HL-60 (cell line): ENCODE results near the gene EMP3.

Experiments
- DNase-seq, 2 experiments: peaks; one replicate each; pipeline ENCODE4 v3.0.0-alpha.2; 2010 to 2020; ENCODE audit warnings: low read depth in 1 of 2, low spot score in 1 of 2
- H3K27ac ChIP-seq: fragments of 250-450 bp; sonication (Bioruptor Pico); replicated peaks from 2 replicates; pipeline ENCODE4 v1.5.1; 2020; ENCODE audit warnings: mild to moderate bottlenecking, moderate library complexity
- H3K27me3 ChIP-seq: fragments of 250-450 bp; sonication (Bioruptor Pico); 2 replicates; pipeline ENCODE4 v1.5.1; 2021; ENCODE audit warnings: mild to moderate bottlenecking, moderate library complexity; ENCODE audit not compliant: insufficient read depth, poor library complexity, severe bottlenecking
- H3K4me3 ChIP-seq: replicated peaks from 2 replicates; pipeline ENCODE4 v1.5.1; 2011; ENCODE audit warnings: mild to moderate bottlenecking, control low read depth, low read length; ENCODE audit not compliant: insufficient read depth
- GABPA ChIP-seq: IDR thresholded peaks from 2 replicates; pipeline ENCODE4 v1.6.1; 2012; ENCODE audit warnings: low read depth
- POLR2AphosphoS5 ChIP-seq: IDR thresholded peaks from 2 replicates; pipeline ENCODE4 v1.6.1; 2012; ENCODE audit warnings: low read depth
- SPI1 ChIP-seq: IDR thresholded peaks from 2 replicates; pipeline ENCODE4 v1.6.1; 2012; ENCODE audit warnings: low read depth, mild to moderate bottlenecking, borderline replicate concordance
- TF ChIP-seq, protein P1 (sequence below): IDR thresholded peaks from one replicate; pipeline ENCODE4 v1.5.1; 2011; ENCODE audit warnings: low read length, control low read depth, inconsistent platforms; ENCODE audit not compliant: insufficient read depth
- TF ChIP-seq, protein P2 (sequence below): IDR thresholded peaks from 2 replicates; pipeline ENCODE4 v1.6.1; 2012; ENCODE audit warnings: low read depth; ENCODE audit not compliant: insufficient replicate concordance

Gene EMP3

DNA sequence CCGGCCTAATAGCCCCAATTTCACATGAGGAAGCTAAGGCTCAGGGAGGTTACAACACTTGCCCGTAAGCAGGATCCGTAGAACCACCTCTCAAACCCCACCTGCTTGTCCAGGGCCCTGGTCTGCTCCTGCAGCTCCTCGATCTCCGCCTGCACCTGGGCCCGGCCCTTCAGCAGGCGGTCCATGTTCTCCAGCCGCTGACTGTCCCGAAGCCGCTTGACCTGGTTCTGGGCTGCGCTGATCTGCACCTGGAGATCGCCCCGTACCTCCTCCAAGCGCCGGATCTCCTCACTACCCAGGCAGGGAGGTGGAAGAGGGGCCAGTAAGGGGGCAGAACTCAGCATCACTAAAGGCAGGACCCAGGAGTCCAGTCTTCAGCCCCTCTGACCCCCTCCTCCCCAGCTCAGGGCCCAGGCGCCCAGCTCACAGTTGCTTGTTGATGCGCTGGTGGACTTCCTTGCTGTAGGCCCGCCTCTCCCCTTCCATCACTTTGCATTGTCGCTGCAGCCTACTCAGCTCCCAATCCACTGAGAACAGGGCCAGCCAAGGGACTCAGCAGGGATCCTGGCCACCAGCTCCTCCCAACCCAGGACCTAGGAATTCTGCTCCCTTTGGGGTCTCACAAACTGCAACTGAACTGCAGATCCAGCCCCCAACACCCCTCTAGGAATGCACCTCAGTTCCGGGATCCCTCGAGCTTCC is 6.9 kb upstream of the EMP3 start:
- H3K27me3 ChIP-seq, result no peaks in the 10 kb centered on the region
- no peak overlapping the region for H3K27ac ChIP-seq
- TF ChIP-seq, protein P1, sequence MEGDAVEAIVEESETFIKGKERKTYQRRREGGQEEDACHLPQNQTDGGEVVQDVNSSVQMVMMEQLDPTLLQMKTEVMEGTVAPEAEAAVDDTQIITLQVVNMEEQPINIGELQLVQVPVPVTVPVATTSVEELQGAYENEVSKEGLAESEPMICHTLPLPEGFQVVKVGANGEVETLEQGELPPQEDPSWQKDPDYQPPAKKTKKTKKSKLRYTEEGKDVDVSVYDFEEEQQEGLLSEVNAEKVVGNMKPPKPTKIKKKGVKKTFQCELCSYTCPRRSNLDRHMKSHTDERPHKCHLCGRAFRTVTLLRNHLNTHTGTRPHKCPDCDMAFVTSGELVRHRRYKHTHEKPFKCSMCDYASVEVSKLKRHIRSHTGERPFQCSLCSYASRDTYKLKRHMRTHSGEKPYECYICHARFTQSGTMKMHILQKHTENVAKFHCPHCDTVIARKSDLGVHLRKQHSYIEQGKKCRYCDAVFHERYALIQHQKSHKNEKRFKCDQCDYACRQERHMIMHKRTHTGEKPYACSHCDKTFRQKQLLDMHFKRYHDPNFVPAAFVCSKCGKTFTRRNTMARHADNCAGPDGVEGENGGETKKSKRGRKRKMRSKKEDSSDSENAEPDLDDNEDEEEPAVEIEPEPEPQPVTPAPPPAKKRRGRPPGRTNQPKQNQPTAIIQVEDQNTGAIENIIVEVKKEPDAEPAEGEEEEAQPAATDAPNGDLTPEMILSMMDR, result no peak
- TF ChIP-seq, protein P2, sequence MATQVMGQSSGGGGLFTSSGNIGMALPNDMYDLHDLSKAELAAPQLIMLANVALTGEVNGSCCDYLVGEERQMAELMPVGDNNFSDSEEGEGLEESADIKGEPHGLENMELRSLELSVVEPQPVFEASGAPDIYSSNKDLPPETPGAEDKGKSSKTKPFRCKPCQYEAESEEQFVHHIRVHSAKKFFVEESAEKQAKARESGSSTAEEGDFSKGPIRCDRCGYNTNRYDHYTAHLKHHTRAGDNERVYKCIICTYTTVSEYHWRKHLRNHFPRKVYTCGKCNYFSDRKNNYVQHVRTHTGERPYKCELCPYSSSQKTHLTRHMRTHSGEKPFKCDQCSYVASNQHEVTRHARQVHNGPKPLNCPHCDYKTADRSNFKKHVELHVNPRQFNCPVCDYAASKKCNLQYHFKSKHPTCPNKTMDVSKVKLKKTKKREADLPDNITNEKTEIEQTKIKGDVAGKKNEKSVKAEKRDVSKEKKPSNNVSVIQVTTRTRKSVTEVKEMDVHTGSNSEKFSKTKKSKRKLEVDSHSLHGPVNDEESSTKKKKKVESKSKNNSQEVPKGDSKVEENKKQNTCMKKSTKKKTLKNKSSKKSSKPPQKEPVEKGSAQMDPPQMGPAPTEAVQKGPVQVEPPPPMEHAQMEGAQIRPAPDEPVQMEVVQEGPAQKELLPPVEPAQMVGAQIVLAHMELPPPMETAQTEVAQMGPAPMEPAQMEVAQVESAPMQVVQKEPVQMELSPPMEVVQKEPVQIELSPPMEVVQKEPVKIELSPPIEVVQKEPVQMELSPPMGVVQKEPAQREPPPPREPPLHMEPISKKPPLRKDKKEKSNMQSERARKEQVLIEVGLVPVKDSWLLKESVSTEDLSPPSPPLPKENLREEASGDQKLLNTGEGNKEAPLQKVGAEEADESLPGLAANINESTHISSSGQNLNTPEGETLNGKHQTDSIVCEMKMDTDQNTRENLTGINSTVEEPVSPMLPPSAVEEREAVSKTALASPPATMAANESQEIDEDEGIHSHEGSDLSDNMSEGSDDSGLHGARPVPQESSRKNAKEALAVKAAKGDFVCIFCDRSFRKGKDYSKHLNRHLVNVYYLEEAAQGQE, result no peak
- no peak for TF ChIP-seq POLR2AphosphoS5
- TF ChIP-seq GABPA, result no peak
- TF ChIP-seq SPI1, result no peak
- no peak overlapping the region for H3K4me3 ChIP-seq
- no peak for DNase-seq

DNA sequence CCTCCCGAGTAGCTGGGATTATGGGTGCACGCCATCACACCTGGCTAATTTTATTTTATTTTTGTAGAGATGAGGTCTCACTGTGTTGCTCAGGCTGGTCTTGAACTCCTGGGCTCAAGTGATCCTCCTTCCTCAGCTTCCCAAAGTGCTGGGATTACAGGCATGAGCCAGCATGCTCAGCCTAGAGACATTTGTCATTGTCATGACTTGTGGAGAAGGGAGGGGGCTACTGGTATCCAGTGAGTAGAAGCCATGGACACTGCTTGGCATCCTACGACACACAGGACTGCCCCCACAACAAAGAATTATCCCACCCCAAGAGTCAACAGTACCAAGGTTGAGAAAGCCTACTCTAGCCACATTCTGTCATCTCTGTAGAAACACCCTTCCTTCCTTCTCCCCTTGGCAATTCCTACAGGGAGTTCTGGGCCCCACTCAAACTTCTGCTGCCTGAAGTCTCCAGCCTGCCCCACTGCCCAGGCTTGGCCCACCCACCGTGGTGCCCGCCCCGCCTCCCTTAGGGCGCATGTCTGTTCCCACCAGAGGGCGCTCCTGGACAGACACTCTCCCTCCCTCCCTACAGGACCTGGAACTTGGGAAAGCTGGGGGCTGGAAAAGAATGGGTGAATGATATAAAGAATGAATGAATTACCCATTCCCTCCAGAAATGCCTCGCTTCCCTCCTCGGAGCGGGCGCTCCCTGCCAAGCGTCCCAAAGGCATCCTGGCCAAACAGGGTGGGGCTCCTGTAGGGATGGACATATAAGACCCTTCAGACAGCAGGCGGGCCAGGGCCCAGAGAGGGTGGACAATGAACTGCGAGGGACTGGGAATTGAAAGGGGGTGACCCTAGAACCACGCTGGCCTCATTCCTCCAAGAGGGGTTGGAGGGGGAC is 5.5 kb upstream of the EMP3 start:
- TF ChIP-seq, protein P1, result peak; percentile 69
- TF ChIP-seq SPI1 (no peak), POLR2AphosphoS5 (no peak), GABPA (no peak)
- TF ChIP-seq, protein P2, result no peak
- Histone ChIP-seq H3K27ac (0 out of 2 replicates have a peak overlapping the region, but pooled peaks have one; percentile 3), H3K27me3 (no peaks in the 10 kb centered on the region), H3K4me3 (no peak overlapping the region)
- DNase-seq, result peak; percentile 58 to 76

DNA sequence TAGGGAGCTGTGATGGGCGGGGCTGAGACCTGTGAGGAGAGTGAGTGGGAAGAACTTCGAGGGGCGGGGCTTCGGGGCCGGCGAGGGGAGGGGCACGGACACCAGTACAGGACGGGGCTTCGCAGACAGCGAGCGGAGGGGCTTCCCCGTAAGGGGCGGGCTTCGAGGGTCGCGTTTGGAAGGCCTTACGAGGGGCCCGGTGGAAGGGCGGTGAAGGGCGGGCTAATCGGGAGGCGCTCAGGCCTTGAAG is 4.1 kb upstream of the EMP3 start:
- peak; percentile 95 to 99 for DNase-seq
- Histone ChIP-seq H3K4me3 (peak overlapping the region; percentile 50), H3K27me3 (no peaks in the 10 kb centered on the region), H3K27ac (peak overlapping the region; percentile 99)
- TF ChIP-seq, protein P1, result no peak
- TF ChIP-seq, protein P2, result no peak
- TF ChIP-seq POLR2AphosphoS5 (no peak), SPI1 (no peak), GABPA (no peak)
